Measurements from ENCODE around the gene PDE3A. TPM values are rescaled to one million over a fixed set of nuclear protein-coding genes. Genes with fewer than 3 reads are reported as not detected.

PDE3A gene
- total RNA-seq, 1 experiment from 2014 or later: 0.12 TPM

DNA sequence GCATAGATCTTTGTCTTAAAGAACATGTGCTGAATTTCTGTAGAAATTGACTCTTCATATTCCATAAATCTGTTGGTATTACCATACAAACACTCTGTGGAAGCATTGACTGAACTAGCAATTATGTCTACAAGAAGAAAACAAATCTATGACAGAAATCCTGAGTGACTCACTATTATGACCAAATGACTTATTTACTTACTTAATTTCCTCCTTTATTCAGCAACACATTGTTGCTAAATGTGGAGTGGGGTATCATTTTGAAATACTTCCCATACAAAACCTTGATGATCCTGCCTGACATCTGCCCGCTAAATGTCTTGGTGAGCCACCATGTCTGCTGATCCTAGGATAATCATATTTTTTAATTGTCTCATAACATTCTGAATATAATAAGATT lies 227.7 kb downstream of the PDE3A start:
- Histone ChIP-seq H3K27ac (ENCODE audit: low read depth, low read length) (no peak overlapping the region), H3K36me3 (ENCODE audit: control insufficient read depth in 1 of 2, insufficient read depth in 2 of 2, low read length in 2 of 2) (no peaks in the 10 kb centered on the region), H3K4me1 (ENCODE audit: control insufficient read depth in 1 of 2, insufficient read depth in 2 of 2, low read length in 2 of 2) (no peaks in the 10 kb centered on the region), H3K9me3 (ENCODE audit: control insufficient read depth in 1 of 2, insufficient read depth in 1 of 2, low read depth in 1 of 2, low read length in 2 of 2) (no peaks in the 10 kb centered on the region), H3K4me3 (replicated peaks in 1 of 2; ENCODE audit: low read depth in 1 of 2, low read length in 2 of 2) (no peak overlapping the region), H3K9ac (ENCODE audit: low read length) (no peak overlapping the region), H3K27me3 (ENCODE audit: insufficient read depth, low read length) (no peaks in the 10 kb centered on the region), H3K79me2 (ENCODE audit: insufficient read depth, low read length) (no peaks in the 10 kb centered on the region), H3K9me2 (ENCODE audit: insufficient read depth) (no peaks in the 10 kb centered on the region), H4K20me1 (ENCODE audit: insufficient read depth) (no peaks in the 10 kb centered on the region), H2AFZ (ENCODE audit: low read depth, low read length, poor library complexity, severe bottlenecking) (no peak overlapping the region), H3K4me2 (ENCODE audit: low read length) (no peak overlapping the region)
- ChIA-PET RAD21 (ENCODE audit: low non-redundant PET in 1 of 2, low total read pairs in 2 of 2, uncharacterized antibody in 2 of 2, unreplicated experiment in 2 of 2) (no interaction called here), CTCF (no interaction called here), POLR2A (no interaction called here)
- TF ChIP-seq ZFX (IDR thresholded peaks at IDR 0.05) (no peak), ZNF274 (IDR thresholded peaks at IDR 0.05; ENCODE audit: low read depth, low read length) (no peak), FOSL1 (IDR thresholded peaks at IDR 0.05; ENCODE audit: low read depth) (no peak), POLR2A (IDR thresholded peaks at IDR 0.05; ENCODE audit: borderline replicate concordance, extremely low read depth, insufficient read depth, insufficient read length) (no peak), SP1 (IDR thresholded peaks at IDR 0.05; ENCODE audit: low read depth) (no peak), JUND (IDR thresholded peaks at IDR 0.05) (no peak), EZH2 (IDR thresholded peaks at IDR 0.05) (no peak), POLR2AphosphoS5 (IDR thresholded peaks at IDR 0.05; ENCODE audit: low read depth, low read length) (no peak), YY1 (IDR thresholded peaks at IDR 0.05; ENCODE audit: extremely low read depth, insufficient replicate concordance, low read depth, low read length) (no peak)
- TF ChIP-seq, protein P1, sequence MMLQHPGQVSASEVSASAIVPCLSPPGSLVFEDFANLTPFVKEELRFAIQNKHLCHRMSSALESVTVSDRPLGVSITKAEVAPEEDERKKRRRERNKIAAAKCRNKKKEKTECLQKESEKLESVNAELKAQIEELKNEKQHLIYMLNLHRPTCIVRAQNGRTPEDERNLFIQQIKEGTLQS (IDR thresholded peaks at IDR 0.05): no peak
- TF ChIP-seq, protein P2, sequence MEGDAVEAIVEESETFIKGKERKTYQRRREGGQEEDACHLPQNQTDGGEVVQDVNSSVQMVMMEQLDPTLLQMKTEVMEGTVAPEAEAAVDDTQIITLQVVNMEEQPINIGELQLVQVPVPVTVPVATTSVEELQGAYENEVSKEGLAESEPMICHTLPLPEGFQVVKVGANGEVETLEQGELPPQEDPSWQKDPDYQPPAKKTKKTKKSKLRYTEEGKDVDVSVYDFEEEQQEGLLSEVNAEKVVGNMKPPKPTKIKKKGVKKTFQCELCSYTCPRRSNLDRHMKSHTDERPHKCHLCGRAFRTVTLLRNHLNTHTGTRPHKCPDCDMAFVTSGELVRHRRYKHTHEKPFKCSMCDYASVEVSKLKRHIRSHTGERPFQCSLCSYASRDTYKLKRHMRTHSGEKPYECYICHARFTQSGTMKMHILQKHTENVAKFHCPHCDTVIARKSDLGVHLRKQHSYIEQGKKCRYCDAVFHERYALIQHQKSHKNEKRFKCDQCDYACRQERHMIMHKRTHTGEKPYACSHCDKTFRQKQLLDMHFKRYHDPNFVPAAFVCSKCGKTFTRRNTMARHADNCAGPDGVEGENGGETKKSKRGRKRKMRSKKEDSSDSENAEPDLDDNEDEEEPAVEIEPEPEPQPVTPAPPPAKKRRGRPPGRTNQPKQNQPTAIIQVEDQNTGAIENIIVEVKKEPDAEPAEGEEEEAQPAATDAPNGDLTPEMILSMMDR (IDR thresholded peaks at IDR 0.05 in 2 of 3, conservative IDR thresholded peaks at IDR 0.05 in 1 of 3; ENCODE audit: borderline replicate concordance in 1 of 3, insufficient read depth in 1 of 3, low read depth in 2 of 3, low read length in 2 of 3): no peak
- BruUV-seq (replicated peaks): no TSS peak
- intact Hi-C loops (cut with micrococcal nuclease): no loop called here
- DNase-seq (ENCODE audit: low read depth, low spot score): no peak
- no peak for ATAC-seq

Measured in HCT116 (cell line).